LNCAP (cell line): ENCODE results near the gene CHID1.

ENCODE experiments used
- TF ChIP-seq, protein P1 (sequence below): fragments of 450-650 bp; IDR thresholded peaks from 2 replicates; pipeline ENCODE4 v1.5.1; 2017; ENCODE audit warnings: mild to moderate bottlenecking

Gene CHID1

DNA sequence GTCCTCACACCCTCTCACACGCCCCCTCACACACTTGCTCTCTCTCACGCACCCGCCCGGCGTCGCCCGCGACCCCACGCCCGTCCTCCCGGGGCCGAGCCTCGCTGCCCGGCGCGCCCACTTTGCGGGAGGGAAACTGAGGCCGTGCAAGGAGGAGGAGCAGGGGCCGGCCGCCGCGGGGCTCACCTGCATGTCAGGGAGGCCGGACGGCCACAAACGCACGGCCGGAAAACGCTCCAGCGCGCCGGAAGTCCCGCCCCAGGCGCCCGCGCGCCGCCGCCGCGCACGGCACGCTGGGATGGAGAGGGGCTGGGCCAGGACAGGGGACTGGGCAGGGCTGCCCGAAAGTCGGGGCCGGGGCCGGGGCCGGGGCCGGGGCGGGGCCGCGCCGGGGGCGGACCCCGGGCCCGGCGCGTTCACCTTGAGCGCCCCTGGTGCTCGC is at the start of gene CHID1:
Gene CHID1 (minus strand): TSS at position 222 of the 442 bp plus-strand sequence. CDS start 5,994 bp downstream, outside the sequence.
- TF ChIP-seq, protein P1, sequence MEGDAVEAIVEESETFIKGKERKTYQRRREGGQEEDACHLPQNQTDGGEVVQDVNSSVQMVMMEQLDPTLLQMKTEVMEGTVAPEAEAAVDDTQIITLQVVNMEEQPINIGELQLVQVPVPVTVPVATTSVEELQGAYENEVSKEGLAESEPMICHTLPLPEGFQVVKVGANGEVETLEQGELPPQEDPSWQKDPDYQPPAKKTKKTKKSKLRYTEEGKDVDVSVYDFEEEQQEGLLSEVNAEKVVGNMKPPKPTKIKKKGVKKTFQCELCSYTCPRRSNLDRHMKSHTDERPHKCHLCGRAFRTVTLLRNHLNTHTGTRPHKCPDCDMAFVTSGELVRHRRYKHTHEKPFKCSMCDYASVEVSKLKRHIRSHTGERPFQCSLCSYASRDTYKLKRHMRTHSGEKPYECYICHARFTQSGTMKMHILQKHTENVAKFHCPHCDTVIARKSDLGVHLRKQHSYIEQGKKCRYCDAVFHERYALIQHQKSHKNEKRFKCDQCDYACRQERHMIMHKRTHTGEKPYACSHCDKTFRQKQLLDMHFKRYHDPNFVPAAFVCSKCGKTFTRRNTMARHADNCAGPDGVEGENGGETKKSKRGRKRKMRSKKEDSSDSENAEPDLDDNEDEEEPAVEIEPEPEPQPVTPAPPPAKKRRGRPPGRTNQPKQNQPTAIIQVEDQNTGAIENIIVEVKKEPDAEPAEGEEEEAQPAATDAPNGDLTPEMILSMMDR = no peak

DNA sequence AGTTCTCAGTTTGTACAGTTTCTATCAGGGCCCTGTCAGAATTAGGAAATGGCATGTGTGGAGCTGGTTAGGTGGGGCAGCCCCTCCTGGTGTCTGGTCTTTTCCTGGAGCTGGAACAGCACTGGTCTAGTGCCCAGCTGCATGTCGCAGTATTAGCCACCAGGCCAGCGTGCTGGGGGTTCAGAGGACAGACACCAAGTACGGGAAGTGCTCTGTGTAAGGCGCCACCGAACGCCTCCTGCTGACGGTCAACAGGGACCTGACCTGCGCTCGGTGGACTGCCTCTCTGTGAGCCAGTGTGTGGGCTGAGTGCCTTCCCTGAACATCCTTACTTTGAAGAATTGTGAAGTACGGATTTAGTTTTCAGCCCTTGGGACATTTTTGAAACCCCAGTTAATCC is 49.0 kb upstream of the CHID1 start:
- TF ChIP-seq, protein P1 = no peak

DNA sequence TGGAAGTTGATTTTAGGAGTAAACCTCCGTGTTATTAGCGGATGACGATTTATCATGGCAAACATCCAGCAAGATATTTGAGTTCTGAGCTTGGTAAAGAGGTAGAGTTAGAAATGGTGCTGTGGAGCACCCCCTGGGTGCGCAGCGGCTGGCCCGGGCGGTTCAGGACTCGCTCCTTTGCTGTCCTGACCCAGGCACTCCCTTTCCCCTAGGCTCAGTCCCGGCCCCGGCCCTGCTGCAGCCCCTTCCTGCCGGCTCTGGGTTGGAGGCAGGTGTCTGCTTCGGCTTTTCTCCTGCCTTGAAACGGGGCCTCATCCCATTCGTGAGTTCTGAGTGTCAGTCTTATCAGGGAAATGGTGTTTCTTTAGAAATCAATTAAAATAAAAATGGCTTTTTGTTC is 48.4 kb upstream of the CHID1 start:
- TF ChIP-seq, protein P1 = no peak

DNA sequence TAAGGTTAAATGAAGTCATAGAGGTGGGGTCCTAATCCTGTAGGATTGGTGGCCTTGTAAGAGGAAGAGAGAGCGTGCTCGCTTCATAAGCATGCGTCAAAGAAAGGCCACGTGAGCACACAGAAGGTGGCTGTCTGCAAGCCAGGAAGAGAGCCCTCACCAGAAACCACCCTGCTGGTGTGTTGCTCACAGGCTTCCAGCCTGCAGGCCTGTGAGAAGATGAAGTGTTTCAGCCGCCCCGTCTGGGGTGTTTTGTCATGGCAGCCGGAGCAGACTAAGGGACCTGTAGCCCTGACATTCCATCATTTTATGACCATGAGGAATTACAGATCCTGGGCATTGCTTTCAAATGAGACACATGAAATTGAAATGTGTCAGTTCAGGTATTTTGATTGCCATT is 47.5 kb upstream of the CHID1 start:
- TF ChIP-seq, protein P1 = no peak

DNA sequence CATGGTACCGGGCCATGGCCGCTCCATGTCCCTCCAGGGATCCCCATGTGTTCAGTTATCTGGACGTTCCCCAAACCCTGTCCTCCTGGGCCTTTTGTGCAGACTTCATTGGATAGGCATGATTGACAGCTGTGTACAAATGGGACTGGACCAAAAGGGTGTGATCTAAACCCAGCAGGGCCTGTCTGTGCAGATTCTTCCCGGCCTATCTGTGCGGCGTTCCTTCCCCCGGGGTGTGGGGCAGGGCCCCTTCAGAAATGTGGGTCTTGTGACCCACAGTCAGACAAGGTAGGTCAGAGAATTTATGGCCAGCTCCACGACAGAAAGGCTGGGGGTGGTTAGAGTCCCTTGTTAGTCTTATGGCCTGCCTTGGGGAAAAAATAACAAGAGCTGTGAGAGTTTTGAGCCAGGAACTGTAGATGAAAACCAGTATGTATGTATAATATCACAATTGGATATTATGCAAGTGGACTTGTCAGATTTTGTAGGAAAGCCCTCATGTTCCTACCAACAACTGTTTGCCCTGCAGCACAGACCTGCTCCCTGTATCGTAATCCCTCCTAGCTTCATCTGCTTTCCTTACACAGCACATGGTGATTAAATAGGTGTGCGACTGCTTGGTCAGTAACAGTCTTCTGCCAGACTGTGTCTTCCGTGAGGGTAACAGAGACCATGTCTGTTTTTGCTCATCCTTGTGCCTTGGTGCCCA is 46.8 kb upstream of the CHID1 start:
- TF ChIP-seq, protein P1 = no peak

DNA sequence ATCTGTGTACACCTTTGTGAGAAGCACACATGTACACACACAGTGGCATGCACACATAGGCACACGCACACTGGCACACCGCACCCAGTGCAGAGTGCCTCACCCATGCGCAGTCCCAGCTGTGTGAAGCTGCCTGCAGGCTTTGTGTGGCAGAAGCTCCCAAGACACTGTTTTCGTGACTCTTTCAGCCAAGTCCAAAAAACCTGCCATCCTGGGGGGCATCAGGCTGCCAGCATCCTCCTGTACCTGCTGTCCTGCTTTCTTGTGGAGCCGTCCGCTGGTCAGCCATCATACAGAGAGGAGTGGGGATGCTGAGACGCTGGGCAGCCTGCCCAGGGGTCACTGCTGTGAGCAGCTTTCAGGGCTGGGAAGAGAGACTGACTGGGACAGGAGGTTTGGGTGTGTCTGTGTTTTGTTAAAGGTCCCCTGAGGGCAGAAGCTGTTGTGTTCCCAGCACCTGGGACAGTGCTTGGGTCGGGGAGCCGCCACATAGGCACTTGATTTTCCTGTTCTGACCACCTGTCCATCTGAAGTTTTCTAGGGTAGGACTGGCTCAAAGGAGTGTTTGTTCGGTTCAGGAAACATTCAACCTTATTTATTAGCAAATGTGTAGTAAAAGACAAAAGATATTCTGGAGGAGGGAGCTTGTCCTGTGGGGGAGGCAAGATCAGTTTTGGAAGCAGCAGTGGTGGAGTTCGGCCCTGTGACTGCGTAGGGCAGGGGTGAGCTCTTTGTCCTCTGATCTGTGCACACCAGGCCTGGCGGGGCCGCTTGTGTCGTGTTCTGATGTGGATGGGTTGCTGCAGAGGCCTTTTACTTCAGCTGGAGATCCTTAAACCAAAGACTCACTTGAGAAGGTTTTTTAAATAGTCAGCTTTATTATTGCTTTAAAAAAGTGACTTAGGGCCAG is 44.8 kb upstream of the CHID1 start:
- TF ChIP-seq, protein P1 = no peak

DNA sequence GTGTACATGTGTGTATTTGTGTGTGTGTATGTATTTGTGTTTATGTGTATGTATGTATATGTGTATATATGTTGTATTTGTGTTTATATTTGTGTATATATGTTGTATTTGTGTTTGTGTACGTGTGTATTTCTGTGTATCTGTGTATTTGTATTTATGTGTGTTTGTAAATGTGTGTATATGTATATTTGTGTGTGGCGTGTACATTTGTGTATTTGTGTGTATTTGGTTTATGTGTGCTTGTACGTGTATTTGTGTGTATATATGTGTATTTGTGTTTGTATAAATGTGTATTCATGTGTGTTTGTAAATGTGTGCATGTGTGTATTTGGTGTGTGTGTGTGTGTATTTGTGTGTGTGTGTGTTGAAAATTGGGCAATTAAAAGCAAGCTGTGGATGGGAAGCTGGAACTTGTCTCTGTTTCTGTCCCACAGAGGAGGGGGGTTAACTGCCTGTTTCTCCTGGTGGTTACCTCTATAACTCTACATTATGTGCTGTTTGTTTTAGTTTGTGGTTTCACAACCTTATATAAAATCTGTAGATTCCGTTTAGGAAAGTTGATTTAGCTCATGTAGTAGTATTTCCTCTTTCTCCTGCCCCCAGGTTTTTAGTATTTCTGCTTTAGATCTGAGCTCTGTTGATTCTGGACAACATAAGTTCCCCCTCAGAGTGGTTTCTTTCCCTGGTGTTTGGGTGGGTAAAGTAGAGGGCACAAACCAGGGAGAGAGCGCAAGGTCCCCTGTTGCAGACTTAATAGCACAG is 44.0 kb upstream of the CHID1 start:
- TF ChIP-seq, protein P1 = no peak
